H1 (cell line): Measurements from ENCODE around the gene FASN. TPM values are rescaled to one million over a fixed set of nuclear protein-coding genes. Genes with fewer than 3 reads are reported as not detected.

Source experiments
- CTCF ChIA-PET: fragments of 300-600 bp; sonication (Branson Sonifier 250); formaldehyde crosslinking; loops from one replicate; lab custom pipeline; 2021; ENCODE audit not compliant: partially characterized antibody; lab: Charles Lee
- POLR2A ChIA-PET: fragments of 300-600 bp; sonication (Branson Sonifier 250); formaldehyde crosslinking; loops from one replicate; lab custom pipeline; 2021; ENCODE audit warnings: inconsistent platforms; ENCODE audit not compliant: partially characterized antibody; lab: Charles Lee
- DNase-seq, 2 experiments: peaks; one replicate each; pipeline versions ENCODE4 v3.0.0 to v3.0.0-alpha.2; 2010 to 2022; ENCODE audit warnings: low spot score in 2 of 2, low read depth in 1 of 2, mixed read lengths in 1 of 2
- FAIRE-seq: peaks from 2 replicates; lab custom pipeline; 2011; peaks lifted over from hg19 to GRCh38; lab: Jason Lieb, UNC
- H2AFZ ChIP-seq: 2 replicates; pipeline ENCODE4 v1.8.1; 2012; ENCODE audit warnings: low read length, inconsistent platforms
- H2AK5ac ChIP-seq: 2 replicates; pipeline ENCODE4 v1.6.1; 2013; ENCODE audit warnings: low read depth, low read length
- H2BK120ac ChIP-seq: replicated peaks from 2 replicates; pipeline ENCODE3; 2013; ENCODE audit warnings: low read depth, low read length, inconsistent platforms
- H2BK12ac ChIP-seq: 2 replicates; pipeline ENCODE4 v1.6.1; 2013; ENCODE audit warnings: low read depth, low read length
- H2BK15ac ChIP-seq: 2 replicates; pipeline ENCODE4 v1.6.1; 2013; ENCODE audit warnings: low read length
- H2BK20ac ChIP-seq: 2 replicates; pipeline ENCODE4 v1.6.1; 2013; ENCODE audit warnings: low read length
- H2BK5ac ChIP-seq: 2 replicates; pipeline ENCODE4 v1.6.1; 2013; ENCODE audit warnings: low read depth, low read length
- H3K14ac ChIP-seq: 2 replicates; pipeline ENCODE4 v1.6.1; 2013; ENCODE audit warnings: inconsistent platforms; ENCODE audit not compliant: insufficient read length
- H3K18ac ChIP-seq: 2 replicates; pipeline ENCODE4 v1.6.1; 2013; ENCODE audit warnings: low read length; ENCODE audit errors: extremely low read depth
- H3K23ac ChIP-seq: 2 replicates; pipeline ENCODE4 v1.6.1; 2013; ENCODE audit warnings: inconsistent platforms; ENCODE audit not compliant: insufficient read length
- H3K23me2 ChIP-seq: 2 replicates; pipeline ENCODE4 v1.6.1; 2013; ENCODE audit warnings: low read depth, low read length
- H3K27ac ChIP-seq: 2 replicates; pipeline ENCODE4 v1.6.1; 2011; ENCODE audit warnings: low read depth, low read length, inconsistent platforms
- H3K27me3 ChIP-seq, 4 experiments: replicated peaks in 1 of 4; 1 replicate in 1 of 4; 2 replicates in 3 of 4; pipeline versions ENCODE4 v1.6.1 to v1.8.1; 2011 to 2013; ENCODE audit warnings: low read length in 3 of 4, mild to moderate bottlenecking in 3 of 4, inconsistent platforms in 2 of 4, mixed read lengths in 2 of 4, moderate library complexity in 1 of 4; ENCODE audit not compliant: control insufficient read depth in 3 of 4, insufficient read depth in 3 of 4; ENCODE audit errors: extremely low read depth in 1 of 4
- H3K36me3 ChIP-seq, 4 experiments: 2 replicates each; pipeline versions ENCODE4 v1.6.1 to v1.8.1; 2011 to 2013; ENCODE audit warnings: mild to moderate bottlenecking in 4 of 4, low read length in 3 of 4, moderate library complexity in 2 of 4, control low read depth in 1 of 4, inconsistent platforms in 1 of 4; ENCODE audit not compliant: insufficient read depth in 4 of 4, control insufficient read depth in 2 of 4
- H3K4ac ChIP-seq: replicated peaks from 2 replicates; pipeline ENCODE3; 2013; ENCODE audit warnings: low read length, low read depth, mixed read lengths, inconsistent platforms; ENCODE audit not compliant: insufficient read length
- H3K4me1 ChIP-seq, 4 experiments: replicated peaks in 1 of 4; 1 replicate in 1 of 4; 2 replicates in 3 of 4; pipeline versions ENCODE4 v1.6.1 to v1.8.1; 2011 to 2013; ENCODE audit warnings: low read length in 3 of 4, inconsistent platforms in 2 of 4, mixed read lengths in 1 of 4; ENCODE audit not compliant: insufficient read depth in 4 of 4, control insufficient read depth in 3 of 4
- H3K4me2 ChIP-seq, 2 experiments: 2 replicates each; pipeline versions ENCODE4 v1.6.1 to v1.8.1; 2011 to 2013; ENCODE audit warnings: low read depth in 2 of 2, low read length in 2 of 2, control low read depth in 1 of 2, inconsistent platforms in 1 of 2, mild to moderate bottlenecking in 1 of 2; ENCODE audit not compliant: insufficient read depth in 1 of 2
- H3K4me3 ChIP-seq, 4 experiments: fragments of 200-600, 300-600 bp in 1 of 4; sonication (generic), shearing (Covaris generic), sonication (Bioruptor Twin) in 1 of 4; 2 replicates each; pipeline versions ENCODE4 v1.5.1 to v1.8.1; 2011 to 2016; ENCODE audit warnings: low read length in 4 of 4, low read depth in 3 of 4, control low read depth in 2 of 4, inconsistent platforms in 2 of 4, mild to moderate bottlenecking in 2 of 4, mixed read lengths in 1 of 4, moderate library complexity in 1 of 4; ENCODE audit not compliant: insufficient read depth in 2 of 4; ENCODE audit errors: extremely low read depth in 1 of 4
- H3K56ac ChIP-seq: replicated peaks from 2 replicates; pipeline ENCODE3; 2013; ENCODE audit warnings: low read depth, mild to moderate bottlenecking, mixed read lengths, low read length, inconsistent platforms; ENCODE audit not compliant: insufficient read length
- H3K79me1 ChIP-seq: 2 replicates; pipeline ENCODE4 v1.6.1; 2013; ENCODE audit warnings: low read depth, low read length, control low read depth
- H3K79me2 ChIP-seq, 2 experiments: 2 replicates each; pipeline versions ENCODE4 v1.6.1 to v1.8.1; 2012 to 2013; ENCODE audit warnings: low read length in 2 of 2, mild to moderate bottlenecking in 2 of 2, inconsistent platforms in 1 of 2; ENCODE audit not compliant: insufficient read depth in 2 of 2, control insufficient read depth in 1 of 2
- H3K9ac ChIP-seq, 4 experiments: replicated peaks in 1 of 4; 1 replicate in 1 of 4; 2 replicates in 3 of 4; pipeline versions ENCODE4 v1.6.1 to v1.8.1; 2011 to 2013; ENCODE audit warnings: low read depth in 3 of 4, low read length in 3 of 4, control low read depth in 2 of 4, mild to moderate bottlenecking in 2 of 4, moderate library complexity in 2 of 4, inconsistent platforms in 1 of 4; ENCODE audit errors: extremely low read depth in 1 of 4
- H3K9me3 ChIP-seq, 2 experiments: 2 replicates each; pipeline versions ENCODE4 v1.6.1 to v1.8.1; 2012 to 2013; ENCODE audit warnings: mild to moderate bottlenecking in 2 of 2, moderate library complexity in 2 of 2, control low read depth in 1 of 2, inconsistent platforms in 1 of 2, low read depth in 1 of 2, low read length in 1 of 2, mixed read lengths in 1 of 2; ENCODE audit not compliant: insufficient read depth in 2 of 2
- H4K20me1 ChIP-seq, 2 experiments: replicated peaks in 1 of 2; 2 replicates each; pipeline versions ENCODE3 to v1.8.1; 2011 to 2013; ENCODE audit warnings: inconsistent platforms in 2 of 2, low read length in 2 of 2, mild to moderate bottlenecking in 1 of 2; ENCODE audit not compliant: insufficient read depth in 2 of 2, control insufficient read depth in 1 of 2
- H4K5ac ChIP-seq: 2 replicates; pipeline ENCODE4 v1.6.1; 2013; ENCODE audit warnings: low read length, low read depth, mixed read lengths, inconsistent platforms; ENCODE audit not compliant: insufficient read length
- H4K8ac ChIP-seq: 2 replicates; pipeline ENCODE4 v1.8.0; 2013; ENCODE audit warnings: mild to moderate bottlenecking, moderate library complexity, low read length, inconsistent platforms; ENCODE audit not compliant: insufficient read depth; ENCODE audit errors: extremely low read depth
- H4K91ac ChIP-seq: replicated peaks from 2 replicates; pipeline ENCODE3; 2013; ENCODE audit warnings: low read length, mixed read lengths, inconsistent platforms; ENCODE audit not compliant: insufficient read length
- HDAC2 ChIP-seq, 2 experiments: fragments of 300-600 bp in 1 of 2; sonication (generic) in 1 of 2; IDR thresholded peaks; 2 replicates each; pipeline ENCODE4 v1.6.1; 2011 to 2012; ENCODE audit warnings: low read depth in 2 of 2, low read length in 2 of 2, mild to moderate bottlenecking in 2 of 2, moderate library complexity in 2 of 2, borderline replicate concordance in 1 of 2, inconsistent platforms in 1 of 2
- POLR2AphosphoS5 ChIP-seq: IDR thresholded peaks from 2 replicates; pipeline ENCODE4 v1.6.1; 2011; ENCODE audit warnings: low read depth, low read length
- SRF ChIP-seq: IDR thresholded peaks from 2 replicates; pipeline ENCODE4 v1.6.1; 2011; ENCODE audit warnings: mild to moderate bottlenecking, low read depth, low read length, moderate library complexity
- WGBS, 2 experiments: shearing (Covaris generic) in 1 of 2; methylation state at CpG; one replicate each; pipeline versions ENCODE4 v1.1.6 to v1.1.7; 2013 to 2015; ENCODE audit warnings: low lambda C conversion rate in 2 of 2, mixed read lengths in 2 of 2, inconsistent platforms in 1 of 2, low coverage in 1 of 2, missing lambda C conversion rate in 1 of 2; ENCODE audit not compliant: insufficient replicate concordance in 2 of 2, insufficient coverage in 1 of 2, insufficient read length in 1 of 2; ENCODE audit errors: extremely low coverage in 1 of 2, missing lambda C conversion rate in 1 of 2; 5-methylcytosine and 5-hydroxymethylcytosine counted together
- polyA plus RNA-seq, 7 experiments: library from polyadenylated mRNA; depleted of rRNA in 3 of 7; stranded (reverse) in 5 of 7; unstranded in 2 of 7; fragments of >200 nt in 5 of 7; fragments of 200-250 nt in 2 of 7; gene quantifications; 1 replicate in 5 of 7; 2 replicates in 1 of 7; 4 replicates in 1 of 7; pipeline versions ENCODE4 v1.2.1 to v1.2.3, GENCODE V29; 2011 to 2013; ENCODE audit warnings: missing spikeins in 2 of 7, mixed read lengths in 2 of 7
- total RNA-seq: library from RNA; stranded (reverse); fragmentation: NEBNext Ultra II Directional; extraction: Animal tissue kit (Norgen Biotek cat#: 25700); gene quantifications from 2 replicates; pipeline ENCODE4 v1.2.1, GENCODE V29; 2021

FASN gene
- total and polyA plus RNA-seq, 2 of the 8 experiments (the other 6 are each of a cell fraction or from before 2014, with no cell fraction given), result 143 to 561 TPM

GRCh38 chr17:82061047-82061925 lies 36.8 kb downstream of the FASN start:
- FAIRE-seq (no peak), DNase-seq (no peak)
- no peak overlapping the region for H3K27ac ChIP-seq
- H4K8ac ChIP-seq, result peak overlapping the region; percentile 41; the same call in 1 of the 2 replicates
- H3K4me3 ChIP-seq, result no peak overlapping the region
- H2BK15ac ChIP-seq, result no peak overlapping the region
- H3K4me2 ChIP-seq, result no peak overlapping the region
- no peak overlapping the region for H3K9ac ChIP-seq
- H3K4me1 ChIP-seq, result peaks cover 0 to 9% (median 5%) of the 10 kb centered on the region in 4 experiments; a peak in 5 of 7 replicates
- H2AFZ ChIP-seq, result no peak overlapping the region
- 91% methylated on average over 33 of the region's 34 CpGs; no CpG with 5 or more reads in 1 of the 2 experiments for WGBS, 2 experiments
- H2BK5ac ChIP-seq, result no peak overlapping the region
- H3K4ac ChIP-seq, result no peak overlapping the region
- H3K23me2 ChIP-seq, result peaks cover 8% of the 10 kb centered on the region; the same call in 1 of the 2 replicates
- H2AK5ac ChIP-seq, result no peak overlapping the region
- H2BK20ac ChIP-seq, result no peak overlapping the region
- no peaks in the 10 kb centered on the region for H3K9me3 ChIP-seq
- ChIA-PET POLR2A (interaction anchor here (0.9 to 16.2 kb wide), 17 partner anchors 4 to 127 kb away, joined by 3 to 161 read pairs (median 5); partner anchors contain the start of genes DUS1L, GPS1, RAC3 and RFNG), CTCF (interaction anchor here (0.6 to 1.6 kb wide), 8 partner anchors 9 to 432 kb away, joined by 3 to 9 read pairs (median 4); partner anchors contain the start of genes DCXR, GPS1 and RFNG)
- H4K91ac ChIP-seq, result no peak overlapping the region
- no peak overlapping the region for H2BK120ac ChIP-seq
- no peak overlapping the region for H3K14ac ChIP-seq
- TF ChIP-seq POLR2AphosphoS5 (peak; percentile 36; the same call in 1 of the 2 replicates), HDAC2 (IDR thresholded peaks at IDR 0.05; ENCODE audit: borderline replicate concordance in 1 of 2, low read depth in 2 of 2, low read length in 2 of 2) (no peak), SRF (no peak)
- H3K79me1 ChIP-seq, result peaks cover 5% of the 10 kb centered on the region; the same call in 1 of the 2 replicates
- H4K5ac ChIP-seq, result no peak overlapping the region
- H3K27me3 ChIP-seq, result no peaks in the 10 kb centered on the region
- H3K36me3 ChIP-seq, result peaks cover 10 to 27% (median 22%) of the 10 kb centered on the region in 4 experiments; a peak in 5 of 8 replicates
- H2BK12ac ChIP-seq, result no peak overlapping the region
- no peak overlapping the region for H3K23ac ChIP-seq
- H3K79me2 ChIP-seq, result no peaks in the 10 kb centered on the region
- no peak overlapping the region for H3K18ac ChIP-seq
- H3K56ac ChIP-seq, result no peak overlapping the region
- peaks cover 0 to 11% of the 10 kb centered on the region in 2 experiments for H4K20me1 ChIP-seq
